A549 (cell line): Measurements from ENCODE around the gene B2M. TPM values are rescaled to one million over a fixed set of nuclear protein-coding genes. Genes with fewer than 3 reads are reported as not detected.

Experiments
- ATAC-seq, 2 experiments: fragments of 200-7000 bp in 1 of 2; fragments of >200 bp in 1 of 2; cut with Nextera tagmentation in 1 of 2; cut with Tn5 transposase in 1 of 2; 3 replicates each; pipeline versions ENCODE4 v1.8.0 to v1.9.1; 2018 to 2020; ENCODE audit warnings: mild to moderate bottlenecking in 1 of 2, moderate library complexity in 1 of 2
- CTCF ChIA-PET: fragments of 300-600 bp; sonication (Branson Sonifier 250); formaldehyde crosslinking; extraction: SDS; loops from one replicate; lab custom pipeline; 2021; ENCODE audit warnings: antibody characterized with exemption, inconsistent platforms; lab: Yijun Ruan, JAX
- POLR2A ChIA-PET: fragments of 350-600 bp; formaldehyde crosslinking; extraction: SDS; loops from one replicate; lab custom pipeline; 2021; ENCODE audit warnings: antibody characterized with exemption, inconsistent platforms; lab: Yijun Ruan, JAX
- DNase-seq, 2 experiments: peaks; one replicate each; pipeline versions ENCODE4 v3.0.0 to v3.0.0-alpha.2; 2011 to 2016; ENCODE audit warnings: low read depth in 1 of 2, low spot score in 1 of 2
- FAIRE-seq: peaks from 2 replicates; lab custom pipeline; 2011; peaks lifted over from hg19 to GRCh38; lab: Jason Lieb, UNC
- H3K27ac ChIP-seq, 2 experiments: fragments of >200 bp; sonication (Bioruptor Twin); formaldehyde crosslinking; 3 replicates each; pipeline ENCODE4 v1.5.1; 2016 to 2017
- H3K4me1 ChIP-seq: fragments of >200 bp; sonication (Bioruptor Twin); formaldehyde crosslinking; 3 replicates; pipeline ENCODE4 v1.6.1; 2016
- H3K4me2 ChIP-seq: fragments of >200 bp; sonication (Bioruptor Twin); formaldehyde crosslinking; 3 replicates; pipeline ENCODE4 v1.6.1; 2016
- H3K4me3 ChIP-seq: fragments of >200 bp; sonication (Bioruptor Twin); formaldehyde crosslinking; 3 replicates; pipeline ENCODE4 v1.5.1; 2016
- H3K9me3 ChIP-seq: fragments of >200 bp; sonication (Bioruptor Twin); formaldehyde crosslinking; 3 replicates; pipeline ENCODE4 v1.6.1; 2016
- BCL3 ChIP-seq: fragments of >200 bp; sonication (Bioruptor Twin); formaldehyde crosslinking; IDR thresholded peaks from 3 replicates; pipeline ENCODE4 v1.6.1; 2016
- EHMT2 ChIP-seq: fragments of 200-600 bp; sonication (generic); IDR thresholded peaks from 2 replicates; pipeline ENCODE4 v1.6.1; 2016; ENCODE audit warnings: antibody characterized with exemption, low read depth, mild to moderate bottlenecking, moderate library complexity
- EP300 ChIP-seq, 2 experiments: fragments of >200 bp; sonication (Bioruptor Twin); formaldehyde crosslinking; IDR thresholded peaks; 2 replicates in 1 of 2; 3 replicates in 1 of 2; pipeline ENCODE4 v1.6.1; 2016 to 2017
- FOXS1 ChIP-seq: fragments of 250-450 bp; sonication (Bioruptor Pico); IDR thresholded peaks from 2 replicates; pipeline ENCODE4 v1.5.0; 2020; ENCODE audit warnings: mild to moderate bottlenecking, moderate library complexity
- HOXB5 ChIP-seq: fragments of 250-450 bp; sonication (Bioruptor Pico); IDR thresholded peaks from 2 replicates; pipeline ENCODE4 v1.5.0; 2020; ENCODE audit warnings: mild to moderate bottlenecking, moderate library complexity
- KDM1A ChIP-seq: fragments of 200-600 bp; sonication (generic); IDR thresholded peaks from 2 replicates; pipeline ENCODE4 v1.6.1; 2016; ENCODE audit warnings: low read depth, mild to moderate bottlenecking
- NFE2L2 ChIP-seq: fragments of 150-350 bp; conservative IDR thresholded peaks from 2 replicates; pipeline ENCODE4 v1.6.1; 2014; ENCODE audit warnings: low read length
- NPAS2 ChIP-seq: fragments of 250-450 bp; sonication (Bioruptor Pico); IDR thresholded peaks from 2 replicates; pipeline ENCODE4 v1.8.0; 2022; ENCODE audit warnings: mild to moderate bottlenecking, moderate library complexity, borderline replicate concordance
- PHF8 ChIP-seq: fragments of 200-600 bp; sonication (generic); IDR thresholded peaks from 2 replicates; pipeline ENCODE4 v1.6.1; 2016; ENCODE audit warnings: low read depth, mild to moderate bottlenecking, antibody characterized with exemption, moderate library complexity, borderline replicate concordance
- RAD21 ChIP-seq, 2 experiments: fragments of >200 bp in 1 of 2; sonication (Bioruptor Twin) in 1 of 2; formaldehyde crosslinking in 1 of 2; IDR thresholded peaks in 1 of 2; conservative IDR thresholded peaks in 1 of 2; 2 replicates in 1 of 2; 3 replicates in 1 of 2; pipeline ENCODE4 v1.6.1; 2012 to 2018; ENCODE audit warnings: inconsistent platforms in 1 of 2
- RNF2 ChIP-seq: fragments of 200-600 bp; sonication (generic); IDR thresholded peaks from 2 replicates; pipeline ENCODE4 v1.6.1; 2016; ENCODE audit warnings: low read depth, mild to moderate bottlenecking, antibody characterized with exemption, moderate library complexity, borderline replicate concordance
- SMC3 ChIP-seq: fragments of >200 bp; sonication (Bioruptor Twin); formaldehyde crosslinking; IDR thresholded peaks from 3 replicates; pipeline ENCODE4 v1.6.1; 2018; ENCODE audit warnings: inconsistent platforms
- TFCP2L1 ChIP-seq: fragments of 250-450 bp; sonication (Bioruptor Pico); IDR thresholded peaks from 2 replicates; pipeline ENCODE4 v1.5.0; 2021; ENCODE audit warnings: mild to moderate bottlenecking
- ZFP36 ChIP-seq: fragments of 450-650 bp; IDR thresholded peaks from 2 replicates; pipeline ENCODE4 v1.6.1; 2014; ENCODE audit warnings: borderline replicate concordance; ENCODE audit not compliant: partially characterized antibody
- ZNF302 ChIP-seq: fragments of 250-450 bp; sonication (Bioruptor Pico); IDR thresholded peaks from 2 replicates; pipeline ENCODE4 v1.9.0; 2021; ENCODE audit warnings: inconsistent platforms, mild to moderate bottlenecking, moderate library complexity
- WGBS: methylation state at CpG from one replicate; pipeline ENCODE4 v1.1.6; 2017; ENCODE audit errors: missing lambda C conversion rate; 5-methylcytosine and 5-hydroxymethylcytosine counted together
- polyA plus RNA-seq, 4 experiments: library from polyadenylated mRNA; depleted of rRNA in 3 of 4; stranded (reverse); fragments of >200 nt; fragmentation: RNase III in 1 of 4; extraction: RNeasy Plus Mini Kit Qiagen cat#74134 plus additional on column Dnase treatment in 1 of 4; gene quantifications; 2 replicates in 3 of 4; 3 replicates in 1 of 4; pipeline ENCODE4 v1.2.3, GENCODE V29; 2011 to 2017
- TF ChIP-seq, protein P1 (sequence below): IDR thresholded peaks from 2 replicates; pipeline ENCODE4 v1.6.1; 2012
- TF ChIP-seq, protein P2 (sequence below): IDR thresholded peaks from 2 replicates; pipeline ENCODE4 v1.6.1; 2012; ENCODE audit warnings: low read depth, borderline replicate concordance
- TF ChIP-seq, protein P3 (sequence below): fragments of >200 bp; sonication (Bioruptor Twin); formaldehyde crosslinking; IDR thresholded peaks from 3 replicates; pipeline ENCODE4 v1.5.1; 2016
- TF ChIP-seq, protein P4 (sequence below): fragments of 200-600 bp; sonication (generic); IDR thresholded peaks from 2 replicates; pipeline ENCODE4 v1.6.1; 2016; ENCODE audit warnings: antibody characterized with exemption, mild to moderate bottlenecking, moderate library complexity

The B2M gene
- polyA plus RNA-seq, 2 of the 4 experiments (the other 2 are of a cell fraction), result 486 to 823 TPM

DNA sequence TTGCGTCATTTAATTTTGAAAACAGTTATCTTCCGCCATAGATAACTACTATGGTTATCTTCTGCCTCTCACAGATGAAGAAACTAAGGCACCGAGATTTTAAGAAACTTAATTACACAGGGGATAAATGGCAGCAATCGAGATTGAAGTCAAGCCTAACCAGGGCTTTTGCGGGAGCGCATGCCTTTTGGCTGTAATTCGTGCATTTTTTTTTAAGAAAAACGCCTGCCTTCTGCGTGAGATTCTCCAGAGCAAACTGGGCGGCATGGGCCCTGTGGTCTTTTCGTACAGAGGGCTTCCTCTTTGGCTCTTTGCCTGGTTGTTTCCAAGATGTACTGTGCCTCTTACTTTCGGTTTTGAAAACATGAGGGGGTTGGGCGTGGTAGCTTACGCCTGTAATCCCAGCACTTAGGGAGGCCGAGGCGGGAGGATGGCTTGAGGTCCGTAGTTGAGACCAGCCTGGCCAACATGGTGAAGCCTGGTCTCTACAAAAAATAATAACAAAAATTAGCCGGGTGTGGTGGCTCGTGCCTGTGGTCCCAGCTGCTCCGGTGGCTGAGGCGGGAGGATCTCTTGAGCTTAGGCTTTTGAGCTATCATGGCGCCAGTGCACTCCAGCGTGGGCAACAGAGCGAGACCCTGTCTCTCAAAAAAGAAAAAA, 1.2 kb downstream of the B2M start:
- TF ChIP-seq, protein P1, sequence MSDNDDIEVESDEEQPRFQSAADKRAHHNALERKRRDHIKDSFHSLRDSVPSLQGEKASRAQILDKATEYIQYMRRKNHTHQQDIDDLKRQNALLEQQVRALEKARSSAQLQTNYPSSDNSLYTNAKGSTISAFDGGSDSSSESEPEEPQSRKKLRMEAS, result peak; percentile 18; the same call in 1 of the 2 replicates
- TF ChIP-seq ZFP36 (no peak), KDM1A (peak; percentile 23; the same call in 1 of the 2 replicates), FOXS1 (no peak)
- TF ChIP-seq, protein P2, sequence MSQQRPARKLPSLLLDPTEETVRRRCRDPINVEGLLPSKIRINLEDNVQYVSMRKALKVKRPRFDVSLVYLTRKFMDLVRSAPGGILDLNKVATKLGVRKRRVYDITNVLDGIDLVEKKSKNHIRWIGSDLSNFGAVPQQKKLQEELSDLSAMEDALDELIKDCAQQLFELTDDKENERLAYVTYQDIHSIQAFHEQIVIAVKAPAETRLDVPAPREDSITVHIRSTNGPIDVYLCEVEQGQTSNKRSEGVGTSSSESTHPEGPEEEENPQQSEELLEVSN, result 0 out of 2 replicates have a peak, but pooled peaks have one; percentile 14
- FAIRE-seq (no peak), DNase-seq (peak; percentile 19 to 71), ATAC-seq (peak; percentile 33 to 64; a peak in 3 of 6 replicates)
- Histone ChIP-seq H3K9me3 (no peaks in the 10 kb centered on the region), H3K4me3 (peak overlapping the region; percentile 86), H3K4me2 (peak overlapping the region; percentile 75), H3K27ac (peak overlapping the region; percentile 77 to 91), H3K4me1 (peaks cover 5% of the 10 kb centered on the region; the same call in 2 of the 3 replicates)
- ChIA-PET POLR2A (interaction anchor here (0.7 to 4.9 kb wide), 4 partner anchors 15 to 888 kb away, joined by 4 to 81 read pairs (median 16); partner anchors contain the start of genes MFAP1 and SPG11), CTCF (interaction anchor here (0.5 to 5.2 kb wide), 11 partner anchors 10 to 197 kb away, joined by 3 to 44 read pairs (median 7); partner anchors contain the start of genes SPG11 and TRIM69)
- WGBS, result under 1% methylated on average over 22 of the region's 24 CpGs

DNA sequence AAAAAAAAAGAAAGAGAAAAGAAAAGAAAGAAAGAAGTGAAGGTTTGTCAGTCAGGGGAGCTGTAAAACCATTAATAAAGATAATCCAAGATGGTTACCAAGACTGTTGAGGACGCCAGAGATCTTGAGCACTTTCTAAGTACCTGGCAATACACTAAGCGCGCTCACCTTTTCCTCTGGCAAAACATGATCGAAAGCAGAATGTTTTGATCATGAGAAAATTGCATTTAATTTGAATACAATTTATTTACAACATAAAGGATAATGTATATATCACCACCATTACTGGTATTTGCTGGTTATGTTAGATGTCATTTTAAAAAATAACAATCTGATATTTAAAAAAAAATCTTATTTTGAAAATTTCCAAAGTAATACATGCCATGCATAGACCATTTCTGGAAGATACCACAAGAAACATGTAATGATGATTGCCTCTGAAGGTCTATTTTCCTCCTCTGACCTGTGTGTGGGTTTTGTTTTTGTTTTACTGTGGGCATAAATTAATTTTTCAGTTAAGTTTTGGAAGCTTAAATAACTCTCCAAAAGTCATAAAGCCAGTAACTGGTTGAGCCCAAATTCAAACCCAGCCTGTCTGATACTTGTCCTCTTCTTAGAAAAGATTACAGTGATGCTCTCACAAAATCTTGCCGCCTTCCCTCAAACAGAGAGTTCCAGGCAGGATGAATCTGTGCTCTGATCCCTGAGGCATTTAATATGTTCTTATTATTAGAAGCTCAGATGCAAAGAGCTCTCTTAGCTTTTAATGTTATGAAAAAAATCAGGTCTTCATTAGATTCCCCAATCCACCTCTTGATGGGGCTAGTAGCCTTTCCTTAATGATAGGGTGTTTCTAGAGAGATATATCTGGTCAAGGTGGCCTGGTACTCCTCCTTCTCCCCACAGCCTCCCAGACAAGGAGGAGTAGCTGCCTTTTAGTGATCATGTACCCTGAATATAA, 2.0 kb downstream of the B2M start:
- ChIA-PET CTCF (interaction anchor here (0.8 to 5.2 kb wide), 19 partner anchors 9 to 129 kb away, joined by 3 to 44 read pairs (median 4); partner anchors contain the start of genes SPG11 and TRIM69), POLR2A (interaction anchor here (0.6 to 4.9 kb wide), 5 partner anchors 14 to 889 kb away, joined by 3 to 81 read pairs (median 7); partner anchors contain the start of genes MFAP1, SPG11 and TRIM69)
- Histone ChIP-seq H3K9me3 (no peaks in the 10 kb centered on the region), H3K4me1 (peaks cover 5% of the 10 kb centered on the region; the same call in 2 of the 3 replicates)
- DNase-seq, result peak; percentile 36 to 60
- no peak for FAIRE-seq
- 42% methylated on average over 5 of the region's 5 CpGs for WGBS
- no peak for TF ChIP-seq TFCP2L1 (CRISPR knock-in tag)
- TF ChIP-seq PHF8, result no peak
- no peak for TF ChIP-seq EP300 (IDR thresholded peaks at IDR 0.05)
- TF ChIP-seq, protein P3, sequence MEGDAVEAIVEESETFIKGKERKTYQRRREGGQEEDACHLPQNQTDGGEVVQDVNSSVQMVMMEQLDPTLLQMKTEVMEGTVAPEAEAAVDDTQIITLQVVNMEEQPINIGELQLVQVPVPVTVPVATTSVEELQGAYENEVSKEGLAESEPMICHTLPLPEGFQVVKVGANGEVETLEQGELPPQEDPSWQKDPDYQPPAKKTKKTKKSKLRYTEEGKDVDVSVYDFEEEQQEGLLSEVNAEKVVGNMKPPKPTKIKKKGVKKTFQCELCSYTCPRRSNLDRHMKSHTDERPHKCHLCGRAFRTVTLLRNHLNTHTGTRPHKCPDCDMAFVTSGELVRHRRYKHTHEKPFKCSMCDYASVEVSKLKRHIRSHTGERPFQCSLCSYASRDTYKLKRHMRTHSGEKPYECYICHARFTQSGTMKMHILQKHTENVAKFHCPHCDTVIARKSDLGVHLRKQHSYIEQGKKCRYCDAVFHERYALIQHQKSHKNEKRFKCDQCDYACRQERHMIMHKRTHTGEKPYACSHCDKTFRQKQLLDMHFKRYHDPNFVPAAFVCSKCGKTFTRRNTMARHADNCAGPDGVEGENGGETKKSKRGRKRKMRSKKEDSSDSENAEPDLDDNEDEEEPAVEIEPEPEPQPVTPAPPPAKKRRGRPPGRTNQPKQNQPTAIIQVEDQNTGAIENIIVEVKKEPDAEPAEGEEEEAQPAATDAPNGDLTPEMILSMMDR, result peak; percentile 42; the same call in 2 of the 3 replicates
- peak; percentile 46; the same call in 1 of the 3 replicates for TF ChIP-seq SMC3
- TF ChIP-seq RAD21 (conservative IDR thresholded peaks at IDR 0.05 in 1 of 2, IDR thresholded peaks at IDR 0.05 in 1 of 2), result peak; percentile 63 to 69
- TF ChIP-seq, all 56 proteins: peak for 3
- Histone ChIP-seq H3K4me2 (peak overlapping the region; percentile 75), H3K4me3 (peak overlapping the region; percentile 86), H3K27ac (peak overlapping the region; percentile 77 to 91)
- ATAC-seq, result peak in 1 of 2 experiments; percentile 11; a peak in 2 of 6 replicates

DNA sequence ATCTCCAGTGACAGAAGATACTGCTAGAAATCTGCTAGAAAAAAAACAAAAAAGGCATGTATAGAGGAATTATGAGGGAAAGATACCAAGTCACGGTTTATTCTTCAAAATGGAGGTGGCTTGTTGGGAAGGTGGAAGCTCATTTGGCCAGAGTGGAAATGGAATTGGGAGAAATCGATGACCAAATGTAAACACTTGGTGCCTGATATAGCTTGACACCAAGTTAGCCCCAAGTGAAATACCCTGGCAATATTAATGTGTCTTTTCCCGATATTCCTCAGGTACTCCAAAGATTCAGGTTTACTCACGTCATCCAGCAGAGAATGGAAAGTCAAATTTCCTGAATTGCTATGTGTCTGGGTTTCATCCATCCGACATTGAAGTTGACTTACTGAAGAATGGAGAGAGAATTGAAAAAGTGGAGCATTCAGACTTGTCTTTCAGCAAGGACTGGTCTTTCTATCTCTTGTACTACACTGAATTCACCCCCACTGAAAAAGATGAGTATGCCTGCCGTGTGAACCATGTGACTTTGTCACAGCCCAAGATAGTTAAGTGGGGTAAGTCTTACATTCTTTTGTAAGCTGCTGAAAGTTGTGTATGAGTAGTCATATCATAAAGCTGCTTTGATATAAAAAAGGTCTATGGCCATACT, 4.0 kb downstream of the B2M start:
- ChIA-PET CTCF (interaction anchor here (0.9 to 5.2 kb wide), 3 partner anchors 13 to 21 kb away, joined by 3 to 44 read pairs (median 4); partner anchors contain the start of gene TRIM69), POLR2A (interaction anchor here (0.6 to 4.9 kb wide), 2 partner anchors 11 to 12 kb away, joined by 3 to 81 read pairs; no protein-coding TSS in a partner anchor)
- no peak overlapping the region for H3K27ac ChIP-seq
- 91% methylated on average over 6 of the region's 6 CpGs for WGBS
- peaks cover 5% of the 10 kb centered on the region; the same call in 2 of the 3 replicates for H3K4me1 ChIP-seq
- no peaks in the 10 kb centered on the region for H3K9me3 ChIP-seq
- no peak overlapping the region for H3K4me2 ChIP-seq
- no peak overlapping the region for H3K4me3 ChIP-seq
- FAIRE-seq, result no peak
- no peak for ATAC-seq
- DNase-seq, result no peak
- TF ChIP-seq EHMT2 (no peak), BCL3 (no peak), ZNF302 (CRISPR knock-in tag) (no peak), NFE2L2 (no peak), RNF2 (no peak), HOXB5 (CRISPR knock-in tag) (no peak), NPAS2 (CRISPR knock-in tag) (no peak)
- TF ChIP-seq, protein P4, sequence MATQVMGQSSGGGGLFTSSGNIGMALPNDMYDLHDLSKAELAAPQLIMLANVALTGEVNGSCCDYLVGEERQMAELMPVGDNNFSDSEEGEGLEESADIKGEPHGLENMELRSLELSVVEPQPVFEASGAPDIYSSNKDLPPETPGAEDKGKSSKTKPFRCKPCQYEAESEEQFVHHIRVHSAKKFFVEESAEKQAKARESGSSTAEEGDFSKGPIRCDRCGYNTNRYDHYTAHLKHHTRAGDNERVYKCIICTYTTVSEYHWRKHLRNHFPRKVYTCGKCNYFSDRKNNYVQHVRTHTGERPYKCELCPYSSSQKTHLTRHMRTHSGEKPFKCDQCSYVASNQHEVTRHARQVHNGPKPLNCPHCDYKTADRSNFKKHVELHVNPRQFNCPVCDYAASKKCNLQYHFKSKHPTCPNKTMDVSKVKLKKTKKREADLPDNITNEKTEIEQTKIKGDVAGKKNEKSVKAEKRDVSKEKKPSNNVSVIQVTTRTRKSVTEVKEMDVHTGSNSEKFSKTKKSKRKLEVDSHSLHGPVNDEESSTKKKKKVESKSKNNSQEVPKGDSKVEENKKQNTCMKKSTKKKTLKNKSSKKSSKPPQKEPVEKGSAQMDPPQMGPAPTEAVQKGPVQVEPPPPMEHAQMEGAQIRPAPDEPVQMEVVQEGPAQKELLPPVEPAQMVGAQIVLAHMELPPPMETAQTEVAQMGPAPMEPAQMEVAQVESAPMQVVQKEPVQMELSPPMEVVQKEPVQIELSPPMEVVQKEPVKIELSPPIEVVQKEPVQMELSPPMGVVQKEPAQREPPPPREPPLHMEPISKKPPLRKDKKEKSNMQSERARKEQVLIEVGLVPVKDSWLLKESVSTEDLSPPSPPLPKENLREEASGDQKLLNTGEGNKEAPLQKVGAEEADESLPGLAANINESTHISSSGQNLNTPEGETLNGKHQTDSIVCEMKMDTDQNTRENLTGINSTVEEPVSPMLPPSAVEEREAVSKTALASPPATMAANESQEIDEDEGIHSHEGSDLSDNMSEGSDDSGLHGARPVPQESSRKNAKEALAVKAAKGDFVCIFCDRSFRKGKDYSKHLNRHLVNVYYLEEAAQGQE, result no peak
